Brain microvascular endothelial cell (primary cell): ENCODE measurements around the gene MYZAP.

Experiments used
- DNase-seq: peaks from one replicate; pipeline ENCODE4 v3.0.0-alpha.2; 2020
- H3K27ac ChIP-seq: fragments of 250-450 bp; sonication (Bioruptor Pico); 2 replicates; pipeline ENCODE4 v1.5.1; 2020; ENCODE audit warnings: mild to moderate bottlenecking, moderate library complexity
- H3K27me3 ChIP-seq: fragments of 250-450 bp; sonication (Bioruptor Pico); replicated peaks from 2 replicates; pipeline ENCODE4 v1.5.1; 2020; ENCODE audit warnings: mild to moderate bottlenecking
- H3K36me3 ChIP-seq: fragments of 250-450 bp; sonication (Bioruptor Pico); replicated peaks from 2 replicates; pipeline ENCODE4 v1.5.1; 2020; ENCODE audit warnings: mild to moderate bottlenecking
- H3K4me3 ChIP-seq: 2 replicates; pipeline ENCODE4 v1.5.1; 2011; ENCODE audit warnings: low read depth, mild to moderate bottlenecking, control low read depth, low read length, moderate library complexity
- in situ Hi-C: cut with HindIII; loops from 2 replicates; pipeline ENCODE4 v1.10.0; 2017; ENCODE audit warnings: low sequenced_read_pairs, low pct_ligation_motif_present
- TF ChIP-seq, protein P1 (sequence below): IDR thresholded peaks from 2 replicates; pipeline ENCODE4 v1.5.1; 2011; ENCODE audit warnings: low read depth, mild to moderate bottlenecking, moderate library complexity, low read length, control low read depth, inconsistent platforms; ENCODE audit errors: missing control alignments

MYZAP gene

DNA sequence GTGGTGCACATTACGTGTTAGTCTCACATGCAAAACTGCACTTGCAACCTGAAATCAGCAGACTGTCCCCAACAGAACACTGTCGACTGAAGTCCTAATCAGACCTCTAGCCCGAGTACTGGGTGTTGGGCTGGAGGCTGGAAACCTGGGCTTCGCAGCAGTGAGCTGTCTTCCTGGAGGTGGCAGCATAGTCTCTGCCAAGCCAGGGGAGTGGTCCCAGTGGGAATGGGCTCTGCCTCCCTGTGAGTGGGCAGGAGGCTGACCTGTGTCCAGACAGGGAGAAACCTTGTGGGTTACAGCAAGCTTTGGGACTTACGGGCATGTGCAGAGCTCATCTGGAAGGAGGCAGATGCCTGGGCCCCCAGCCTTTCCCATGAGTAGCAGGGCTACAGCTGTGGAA is 38.2 kb upstream of the MYZAP start:
- TF ChIP-seq, protein P1, sequence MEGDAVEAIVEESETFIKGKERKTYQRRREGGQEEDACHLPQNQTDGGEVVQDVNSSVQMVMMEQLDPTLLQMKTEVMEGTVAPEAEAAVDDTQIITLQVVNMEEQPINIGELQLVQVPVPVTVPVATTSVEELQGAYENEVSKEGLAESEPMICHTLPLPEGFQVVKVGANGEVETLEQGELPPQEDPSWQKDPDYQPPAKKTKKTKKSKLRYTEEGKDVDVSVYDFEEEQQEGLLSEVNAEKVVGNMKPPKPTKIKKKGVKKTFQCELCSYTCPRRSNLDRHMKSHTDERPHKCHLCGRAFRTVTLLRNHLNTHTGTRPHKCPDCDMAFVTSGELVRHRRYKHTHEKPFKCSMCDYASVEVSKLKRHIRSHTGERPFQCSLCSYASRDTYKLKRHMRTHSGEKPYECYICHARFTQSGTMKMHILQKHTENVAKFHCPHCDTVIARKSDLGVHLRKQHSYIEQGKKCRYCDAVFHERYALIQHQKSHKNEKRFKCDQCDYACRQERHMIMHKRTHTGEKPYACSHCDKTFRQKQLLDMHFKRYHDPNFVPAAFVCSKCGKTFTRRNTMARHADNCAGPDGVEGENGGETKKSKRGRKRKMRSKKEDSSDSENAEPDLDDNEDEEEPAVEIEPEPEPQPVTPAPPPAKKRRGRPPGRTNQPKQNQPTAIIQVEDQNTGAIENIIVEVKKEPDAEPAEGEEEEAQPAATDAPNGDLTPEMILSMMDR = no peak
- no peaks in the 10 kb centered on the region for H3K36me3 ChIP-seq
- in situ Hi-C loops = no loop called here
- no peak overlapping the region for H3K27ac ChIP-seq
- H3K27me3 ChIP-seq = no peaks in the 10 kb centered on the region
- no peak overlapping the region for H3K4me3 ChIP-seq
- no peak for DNase-seq

DNA sequence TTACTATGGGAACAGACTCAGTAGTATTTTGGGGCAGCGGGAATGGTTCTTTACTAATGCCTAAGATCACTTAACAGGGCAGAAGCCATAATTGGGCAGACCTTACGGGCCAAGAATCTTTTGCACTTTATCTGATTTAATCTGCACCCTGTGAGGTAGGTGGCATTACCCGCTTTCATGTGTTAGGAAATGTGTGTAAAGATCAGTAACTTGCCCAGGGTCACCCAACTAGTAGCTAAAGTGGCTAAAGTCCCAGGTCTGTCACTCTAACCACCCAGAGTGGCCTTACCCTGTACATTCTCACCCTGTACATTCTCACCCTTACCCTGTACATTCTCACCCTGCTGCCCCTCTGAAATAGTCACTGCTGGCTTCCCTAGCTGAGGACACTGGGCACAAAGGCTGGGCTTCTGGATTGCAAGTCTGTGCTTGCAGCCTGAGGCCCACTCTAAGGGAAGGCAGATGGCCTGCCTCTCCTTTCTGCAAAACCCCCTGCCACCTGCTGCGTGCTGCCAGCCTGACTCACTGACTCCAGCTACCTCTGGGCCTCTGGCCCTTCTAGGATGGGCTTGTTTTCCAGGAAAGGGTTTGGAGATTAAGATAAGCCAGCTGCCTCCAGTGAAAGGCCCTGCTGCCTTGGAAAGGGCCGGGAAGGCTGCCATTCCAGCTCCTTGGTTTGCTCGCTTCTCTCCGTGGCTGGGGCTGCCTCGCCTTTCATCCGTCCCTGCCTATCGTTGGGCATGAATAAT is 37.5 kb upstream of the MYZAP start:
- no peak for DNase-seq

DNA sequence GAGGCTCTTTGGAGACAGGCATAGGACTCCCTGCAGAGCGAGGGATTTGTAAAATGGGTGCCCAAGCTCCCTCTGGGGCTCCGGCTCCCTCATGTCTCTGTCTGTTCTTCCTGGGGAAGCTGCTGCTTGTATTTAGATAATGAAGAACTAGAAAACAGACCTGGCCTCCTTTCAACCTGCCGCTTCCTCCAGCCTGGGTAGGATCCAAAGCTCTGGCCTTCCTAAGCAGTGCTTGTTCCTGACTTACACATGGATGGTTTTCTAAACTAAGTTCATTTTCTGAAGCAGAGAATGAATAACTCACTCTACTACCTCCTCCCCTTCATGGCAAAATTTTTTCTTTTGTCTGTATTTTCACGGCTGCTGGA is 36.9 kb upstream of the MYZAP start:
- Histone ChIP-seq H3K4me3 (no peak overlapping the region), H3K36me3 (no peaks in the 10 kb centered on the region), H3K27me3 (no peaks in the 10 kb centered on the region), H3K27ac (no peak overlapping the region)
- in situ Hi-C loops = no loop called here
- TF ChIP-seq, protein P1 = no peak
- no peak for DNase-seq

More for the DNA sequence above, 37.5 kb upstream of the MYZAP start:
- no peak overlapping the region for H3K4me3 ChIP-seq
- H3K27ac ChIP-seq = no peak overlapping the region
- TF ChIP-seq, protein P1 = no peak
- in situ Hi-C loops = no loop called here
- H3K36me3 ChIP-seq = no peaks in the 10 kb centered on the region
- H3K27me3 ChIP-seq = no peaks in the 10 kb centered on the region

DNA sequence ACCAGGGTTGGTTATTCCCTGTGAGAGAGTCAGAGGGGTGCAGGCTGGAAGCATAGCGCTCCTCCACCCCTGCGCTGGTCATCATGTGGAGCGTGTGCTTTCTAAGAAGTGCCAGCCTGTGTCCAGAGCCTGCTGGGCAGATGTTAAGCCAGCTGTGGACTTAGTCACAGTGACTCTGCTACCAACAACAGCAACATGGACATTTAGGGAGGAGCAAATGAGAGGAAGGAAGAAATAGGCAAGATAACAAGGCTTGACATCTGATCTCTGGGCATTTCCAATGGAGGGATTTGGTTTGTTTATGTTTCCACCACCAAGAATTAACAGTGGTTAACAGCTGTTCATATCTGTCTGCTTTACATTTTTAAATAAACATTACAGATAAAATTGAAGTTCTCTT is 36.4 kb upstream of the MYZAP start:
- Histone ChIP-seq H3K36me3 (no peaks in the 10 kb centered on the region), H3K4me3 (no peak overlapping the region), H3K27me3 (no peaks in the 10 kb centered on the region), H3K27ac (no peak overlapping the region)
- DNase-seq = no peak
- TF ChIP-seq, protein P1 = no peak
- in situ Hi-C loops = no loop called here

DNA sequence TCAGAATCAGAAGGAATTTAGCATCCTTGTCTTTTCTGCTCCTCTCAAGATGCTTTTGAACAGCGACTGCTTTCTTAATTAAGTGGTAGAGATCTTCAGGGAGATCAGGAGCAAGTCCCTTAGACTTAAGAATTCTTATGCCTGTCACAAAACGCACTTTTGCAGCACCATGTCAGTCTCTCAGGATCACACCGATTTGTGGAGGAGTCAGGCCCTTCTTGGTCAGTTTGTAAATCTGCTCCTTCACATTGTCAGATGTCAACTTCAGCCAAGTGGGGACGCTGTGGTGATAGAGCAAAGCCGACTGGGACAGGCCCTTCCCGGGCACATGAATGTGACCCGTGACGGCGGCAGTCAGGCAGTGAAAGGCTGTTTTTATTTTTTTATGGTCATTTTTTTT is 35.7 kb upstream of the MYZAP start:
- in situ Hi-C loops = no loop called here

More for the DNA sequence above, 35.7 kb upstream of the MYZAP start:
- H3K27me3 ChIP-seq = no peaks in the 10 kb centered on the region
- H3K27ac ChIP-seq = no peak overlapping the region
- no peak overlapping the region for H3K4me3 ChIP-seq
- DNase-seq = no peak
- TF ChIP-seq, protein P1 = no peak
- no peaks in the 10 kb centered on the region for H3K36me3 ChIP-seq
